CD4-positive, alpha-beta memory T cell (primary cell): ENCODE data around the gene CRACR2A. TPM values are rescaled to one million over a fixed set of nuclear protein-coding genes. Genes with fewer than 3 reads are reported as not detected.

Experiments used
- CTCF ChIA-PET: fragments of 350-600 bp; sonication (Branson Sonifier 250); formaldehyde crosslinking; loops from one replicate; lab custom pipeline; 2021; ENCODE audit warnings: inconsistent platforms; ENCODE audit not compliant: partially characterized antibody; lab: Charles Lee
- POLR2A ChIA-PET: fragments of 350-600 bp; sonication (Branson Sonifier 250); formaldehyde crosslinking; loops from one replicate; lab custom pipeline; 2021; ENCODE audit not compliant: partially characterized antibody; lab: Charles Lee
- DNase-seq, 5 donors: peaks; one replicate each; pipeline versions ENCODE4 v3.0.0 to v3.0.0-alpha.2; 2020 to 2022; ENCODE audit warnings: mixed read lengths in 1 of 5
- H3K27ac ChIP-seq: one replicate; pipeline ENCODE4 v1.7.0; 2013; ENCODE audit warnings: low read depth, low read length
- H3K27me3 ChIP-seq: 2 replicates; pipeline ENCODE4 v1.7.0; 2013; ENCODE audit warnings: mild to moderate bottlenecking, low read length, moderate library complexity; ENCODE audit not compliant: insufficient read depth
- H3K36me3 ChIP-seq: 2 replicates; pipeline ENCODE4 v1.7.0; 2013; ENCODE audit warnings: mild to moderate bottlenecking, low read length, moderate library complexity; ENCODE audit not compliant: insufficient read depth
- H3K4me1 ChIP-seq: 2 replicates; pipeline ENCODE4 v1.7.0; 2013; ENCODE audit warnings: mild to moderate bottlenecking, low read length, moderate library complexity; ENCODE audit not compliant: insufficient read depth
- H3K4me3 ChIP-seq, 2 donors: one replicate each; pipeline ENCODE4 v1.7.0; 2013; ENCODE audit warnings: low read length in 2 of 2, mild to moderate bottlenecking in 1 of 2
- H3K9me3 ChIP-seq, 2 donors: one replicate each; pipeline ENCODE4 v1.7.0; 2013; ENCODE audit warnings: low read length in 2 of 2, control low read depth in 1 of 2; ENCODE audit not compliant: control insufficient read depth in 1 of 2
- H3K27ac Mint-ChIP-seq, 7 donors: one replicate each; pipeline ENCODE4 v1.8.0; 2020 to 2021; ENCODE audit warnings: mixed read lengths in 7 of 7, mild to moderate bottlenecking in 6 of 7, inconsistent platforms in 3 of 7, moderate library complexity in 3 of 7
- H3K27me3 Mint-ChIP-seq, 2 donors: one replicate each; pipeline ENCODE4 v1.8.0; 2020 to 2021; ENCODE audit warnings: mixed read lengths in 2 of 2
- H3K36me3 Mint-ChIP-seq, 2 donors: one replicate each; pipeline ENCODE4 v1.8.0; 2020 to 2021; ENCODE audit warnings: mixed read lengths in 2 of 2, inconsistent platforms in 1 of 2, mild to moderate bottlenecking in 1 of 2
- H3K4me1 Mint-ChIP-seq, 4 donors: one replicate each; pipeline ENCODE4 v1.8.0; 2020 to 2021; ENCODE audit warnings: mixed read lengths in 4 of 4, mild to moderate bottlenecking in 1 of 4
- H3K4me3 Mint-ChIP-seq, 8 donors: one replicate each; pipeline ENCODE4 v1.8.0; 2020 to 2021; ENCODE audit warnings: mixed read lengths in 8 of 8, mild to moderate bottlenecking in 7 of 8, moderate library complexity in 6 of 8, inconsistent platforms in 3 of 8
- H3K9me3 Mint-ChIP-seq, 8 donors: one replicate each; pipeline ENCODE4 v1.8.0; 2020 to 2021; ENCODE audit warnings: mixed read lengths in 8 of 8, mild to moderate bottlenecking in 5 of 8, inconsistent platforms in 3 of 8, moderate library complexity in 1 of 8
- intact Hi-C: fragments of 100-400 bp; cut with micrococcal nuclease; formaldehyde crosslinking; loops from one replicate; pipeline ENCODE4 v1.15.1; 2023
- polyA plus RNA-seq, 2 donors: library from polyadenylated mRNA; unstranded; fragments of 300-500 nt; fragmentation: Illumina TruSeq; gene quantifications; one replicate each; pipeline ENCODE4 v1.2.3, GENCODE V29; 2021
- total RNA-seq, 2 experiments: library from RNA; stranded (reverse); gene quantifications; one replicate each; pipeline ENCODE4 v1.2.3, GENCODE V29; 2021

Gene CRACR2A
- total and polyA plus RNA-seq, 4 experiments from 2014 or later: 5.6 to 37.6 (median 27.9) TPM

GRCh38 chr12:3644104-3644503 is 108.8 kb downstream of the CRACR2A start:
- ChIA-PET POLR2A (no interaction called here), CTCF (no interaction called here)
- H3K4me3 Mint-ChIP-seq: no peak overlapping the region
- Histone ChIP-seq H3K4me3 (no peak overlapping the region), H3K27ac (no peak overlapping the region), H3K27me3 (no peaks in the 10 kb centered on the region), H3K4me1 (no peaks in the 10 kb centered on the region), H3K36me3 (peaks cover 15% of the 10 kb centered on the region), H3K9me3 (no peaks in the 10 kb centered on the region)
- H3K36me3 Mint-ChIP-seq: peaks cover 66 to 74% of the 10 kb centered on the region in 2 donors
- H3K9me3 Mint-ChIP-seq: peaks cover 0 to 2% (median 0%) of the 10 kb centered on the region in 8 donors
- intact Hi-C loops: no loop called here
- H3K27me3 Mint-ChIP-seq: no peaks in the 10 kb centered on the region
- H3K4me1 Mint-ChIP-seq: peaks cover 0 to 6% (median 0%) of the 10 kb centered on the region in 4 donors
- H3K27ac Mint-ChIP-seq: no peak overlapping the region
- no peak for DNase-seq

DNA sequence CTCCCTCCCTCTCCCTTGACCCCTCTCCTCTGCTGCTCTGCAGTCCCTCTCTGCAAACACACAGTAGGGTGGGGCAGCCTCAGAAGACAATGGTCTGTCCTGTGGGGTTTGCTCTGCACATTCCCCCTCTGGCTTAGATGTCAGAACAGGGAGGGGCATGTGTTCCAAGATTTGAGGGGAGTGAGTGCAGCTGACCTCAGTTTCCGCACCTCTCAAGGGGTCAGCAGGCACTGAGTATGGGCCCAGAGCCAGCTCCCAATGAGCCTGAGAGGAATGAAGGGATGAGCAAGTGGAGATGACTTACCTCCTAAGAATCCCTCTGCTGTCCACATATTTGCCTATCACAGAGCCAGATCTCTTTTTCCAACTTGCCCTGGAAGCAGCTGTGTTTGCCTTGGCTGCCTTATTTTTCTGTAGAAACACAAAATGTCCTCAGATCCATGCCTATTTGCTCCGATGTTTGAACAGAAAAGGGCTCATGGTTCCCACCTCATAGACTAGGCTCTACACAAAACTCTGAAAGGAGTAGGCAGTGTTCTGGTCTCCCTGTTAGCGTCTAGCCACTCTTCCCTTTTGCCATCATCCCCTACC is 111.4 kb downstream of the CRACR2A start:
- Mint-ChIP-seq H3K9me3 (peaks cover 0 to 3% (median 0%) of the 10 kb centered on the region in 8 donors), H3K27ac (peak overlapping the region in 1 of 7 donors; percentile 15), H3K27me3 (no peaks in the 10 kb centered on the region), H3K36me3 (peaks cover 77 to 81% of the 10 kb centered on the region in 2 donors), H3K4me1 (peaks cover 0 to 6% (median 0%) of the 10 kb centered on the region in 4 donors), H3K4me3 (no peak overlapping the region)
- ChIA-PET POLR2A (no interaction called here), CTCF (no interaction called here)
- intact Hi-C loops: no loop called here
- Histone ChIP-seq H3K4me1 (no peaks in the 10 kb centered on the region), H3K36me3 (peaks cover 7% of the 10 kb centered on the region), H3K9me3 (no peaks in the 10 kb centered on the region), H3K27me3 (no peaks in the 10 kb centered on the region), H3K4me3 (no peak overlapping the region), H3K27ac (no peak overlapping the region)
- no peak for DNase-seq

GRCh38 chr12:3636328-3636727 is 116.6 kb downstream of the CRACR2A start:
- H3K9me3 Mint-ChIP-seq: peaks cover 0 to 3% (median 0%) of the 10 kb centered on the region in 8 donors
- no peak for DNase-seq
- no peaks in the 10 kb centered on the region for H3K27me3 Mint-ChIP-seq
- peaks cover 70 to 72% of the 10 kb centered on the region in 2 donors for H3K36me3 Mint-ChIP-seq
- no peaks in the 10 kb centered on the region for H3K9me3 ChIP-seq
- no peaks in the 10 kb centered on the region for H3K27me3 ChIP-seq
- ChIA-PET CTCF (no interaction called here), POLR2A (no interaction called here)
- peaks cover 19% of the 10 kb centered on the region for H3K36me3 ChIP-seq
- H3K27ac ChIP-seq: no peak overlapping the region
- H3K4me3 ChIP-seq: no peak overlapping the region
- no peaks in the 10 kb centered on the region for H3K4me1 ChIP-seq
- H3K4me1 Mint-ChIP-seq: peaks cover 0 to 1% (median 0%) of the 10 kb centered on the region in 4 donors
- intact Hi-C loops: no loop called here
- no peak overlapping the region for H3K4me3 Mint-ChIP-seq
- no peak overlapping the region for H3K27ac Mint-ChIP-seq

DNA sequence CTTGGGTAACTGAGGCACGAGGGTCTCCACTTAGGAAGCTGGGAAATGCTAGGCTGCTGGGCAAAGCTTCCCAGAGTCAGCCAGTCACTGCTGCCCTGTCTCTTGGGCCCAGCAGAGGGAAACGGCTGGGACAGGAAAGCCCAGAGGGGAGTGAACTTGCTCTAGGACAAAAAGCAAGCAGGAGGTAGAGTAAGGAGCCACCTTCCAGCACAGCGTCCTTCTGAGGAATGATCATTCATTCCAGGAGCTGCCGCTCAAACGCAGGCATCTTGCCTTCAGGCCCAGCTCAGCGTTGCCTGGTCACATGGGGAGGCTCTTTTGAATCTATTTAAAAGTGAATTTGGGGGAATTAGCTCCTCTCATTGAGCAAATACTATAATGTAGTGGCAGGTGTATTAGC is 118.6 kb downstream of the CRACR2A start:
- ChIA-PET CTCF (no interaction called here), POLR2A (no interaction called here)
- Mint-ChIP-seq H3K9me3 (peaks cover 0 to 3% (median 0%) of the 10 kb centered on the region in 8 donors), H3K36me3 (peaks cover 69 to 75% of the 10 kb centered on the region in 2 donors), H3K4me3 (no peak overlapping the region), H3K27ac (no peak overlapping the region), H3K27me3 (no peaks in the 10 kb centered on the region), H3K4me1 (peaks cover 0 to 1% (median 0%) of the 10 kb centered on the region in 4 donors)
- DNase-seq: no peak
- no peaks in the 10 kb centered on the region for H3K4me1 ChIP-seq
- H3K27ac ChIP-seq: no peak overlapping the region
- peaks cover 31% of the 10 kb centered on the region for H3K36me3 ChIP-seq
- no peak overlapping the region for H3K4me3 ChIP-seq
- no peaks in the 10 kb centered on the region for H3K27me3 ChIP-seq
- intact Hi-C loops: no loop called here
- no peaks in the 10 kb centered on the region for H3K9me3 ChIP-seq

DNA sequence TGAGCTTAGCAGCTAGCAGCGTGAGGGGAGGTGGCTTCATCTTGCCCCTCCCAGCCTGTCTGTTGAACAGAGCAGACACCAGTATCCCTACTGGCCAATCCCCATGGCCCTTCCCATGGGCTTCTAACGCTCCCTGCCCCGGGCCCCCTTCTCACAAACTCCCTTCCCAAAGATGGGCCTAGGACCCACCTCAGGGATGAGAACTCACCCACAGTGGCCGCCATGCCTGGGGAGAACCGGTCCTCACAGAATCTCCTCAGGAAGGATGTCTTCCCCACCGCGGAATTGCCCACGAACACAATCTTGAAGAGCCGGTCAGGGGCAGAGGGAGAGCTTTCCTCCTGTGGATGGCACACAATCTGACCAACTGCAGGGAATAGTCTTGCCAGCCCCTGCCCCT is 119.5 kb downstream of the CRACR2A start:
- Histone ChIP-seq H3K27ac (no peak overlapping the region), H3K36me3 (peaks cover 41% of the 10 kb centered on the region), H3K9me3 (no peaks in the 10 kb centered on the region), H3K4me3 (no peak overlapping the region), H3K4me1 (no peaks in the 10 kb centered on the region), H3K27me3 (no peaks in the 10 kb centered on the region)
- intact Hi-C loops: no loop called here
- Mint-ChIP-seq H3K9me3 (peaks cover 0 to 3% (median 0%) of the 10 kb centered on the region in 8 donors), H3K4me3 (no peak overlapping the region), H3K4me1 (peaks cover 0 to 1% (median 0%) of the 10 kb centered on the region in 4 donors), H3K36me3 (peaks cover 67 to 77% of the 10 kb centered on the region in 2 donors), H3K27ac (peak overlapping the region in 1 of 7 donors; percentile 53), H3K27me3 (no peaks in the 10 kb centered on the region)
- POLR2A ChIA-PET: no interaction called here
- no peak for DNase-seq
- CTCF ChIA-PET: interaction anchor here (1.0 kb wide), 1 partner anchor 333 kb away, joined by 3 read pairs; no protein-coding TSS in a partner anchor

- H3K36me3 Mint-ChIP-seq: peaks cover 66 to 76% of the 10 kb centered on the region in 2 donors
- DNase-seq: no peak
- Histone ChIP-seq H3K27ac (no peak overlapping the region), H3K36me3 (peaks cover 42% of the 10 kb centered on the region), H3K9me3 (no peaks in the 10 kb centered on the region), H3K4me3 (no peak overlapping the region), H3K4me1 (no peaks in the 10 kb centered on the region), H3K27me3 (no peaks in the 10 kb centered on the region)
- intact Hi-C loops: no loop called here
- H3K27ac Mint-ChIP-seq: peak overlapping the region in 3 of 7 donors; percentile 31 to 63 (median 41)
- H3K27me3 Mint-ChIP-seq: no peaks in the 10 kb centered on the region
- ChIA-PET POLR2A (no interaction called here), CTCF (interaction anchor here (1.0 kb wide), 1 partner anchor 332 kb away, joined by 3 read pairs; no protein-coding TSS in a partner anchor)
- H3K4me3 Mint-ChIP-seq: no peak overlapping the region
- peaks cover 0 to 1% (median 0%) of the 10 kb centered on the region in 4 donors for H3K4me1 Mint-ChIP-seq
- peaks cover 0 to 3% (median 0%) of the 10 kb centered on the region in 8 donors for H3K9me3 Mint-ChIP-seq
These were observed 120.2 kb downstream of the CRACR2A start for GRCh38 chr12:3632754-3633153.

- Mint-ChIP-seq H3K27ac (peak overlapping the region in 2 of 7 donors; percentile 31 to 63), H3K4me1 (peaks cover 0 to 1% (median 0%) of the 10 kb centered on the region in 4 donors), H3K27me3 (no peaks in the 10 kb centered on the region), H3K36me3 (peaks cover 65 to 76% of the 10 kb centered on the region in 2 donors), H3K9me3 (peaks cover 0 to 3% (median 0%) of the 10 kb centered on the region in 8 donors), H3K4me3 (no peak overlapping the region)
- POLR2A ChIA-PET: no interaction called here
- DNase-seq: no peak
- Histone ChIP-seq H3K27me3 (no peaks in the 10 kb centered on the region), H3K4me1 (no peaks in the 10 kb centered on the region), H3K4me3 (no peak overlapping the region), H3K27ac (no peak overlapping the region), H3K9me3 (no peaks in the 10 kb centered on the region), H3K36me3 (peaks cover 43% of the 10 kb centered on the region)
- CTCF ChIA-PET: interaction anchor here (1.0 kb wide), 1 partner anchor 332 kb away, joined by 3 read pairs; no protein-coding TSS in a partner anchor
- intact Hi-C loops: no loop called here
These were observed 120.7 kb downstream of the CRACR2A start for GRCh38 chr12:3632256-3632655.
